H1 (cell line): ENCODE measurements around the gene CRHR2. TPM values are rescaled to one million over a fixed set of nuclear protein-coding genes. Genes with fewer than 3 reads are reported as not detected.
"Not testable (repeated sequence)": the region's sequence is repeated elsewhere in the genome, so short reads cannot be mapped to it uniquely, and the experiment has no call there.

Source experiments
- CTCF ChIA-PET: fragments of 300-600 bp; sonication (Branson Sonifier 250); formaldehyde crosslinking; loops from one replicate; lab custom pipeline; 2021; ENCODE audit not compliant: partially characterized antibody; lab: Charles Lee
- POLR2A ChIA-PET: fragments of 300-600 bp; sonication (Branson Sonifier 250); formaldehyde crosslinking; loops from one replicate; lab custom pipeline; 2021; ENCODE audit warnings: inconsistent platforms; ENCODE audit not compliant: partially characterized antibody; lab: Charles Lee
- DNase-seq, 2 experiments: peaks; one replicate each; pipeline versions ENCODE4 v3.0.0 to v3.0.0-alpha.2; 2010 to 2022; ENCODE audit warnings: low spot score in 2 of 2, low read depth in 1 of 2, mixed read lengths in 1 of 2
- FAIRE-seq: peaks from 2 replicates; lab custom pipeline; 2011; peaks lifted over from hg19 to GRCh38; lab: Jason Lieb, UNC
- H2AFZ ChIP-seq: 2 replicates; pipeline ENCODE4 v1.8.1; 2012; ENCODE audit warnings: low read length, inconsistent platforms
- H2AK5ac ChIP-seq: 2 replicates; pipeline ENCODE4 v1.6.1; 2013; ENCODE audit warnings: low read depth, low read length
- H2BK120ac ChIP-seq: replicated peaks from 2 replicates; pipeline ENCODE3; 2013; ENCODE audit warnings: low read depth, low read length, inconsistent platforms
- H2BK12ac ChIP-seq: 2 replicates; pipeline ENCODE4 v1.6.1; 2013; ENCODE audit warnings: low read depth, low read length
- H2BK15ac ChIP-seq: 2 replicates; pipeline ENCODE4 v1.6.1; 2013; ENCODE audit warnings: low read length
- H2BK20ac ChIP-seq: 2 replicates; pipeline ENCODE4 v1.6.1; 2013; ENCODE audit warnings: low read length
- H2BK5ac ChIP-seq: 2 replicates; pipeline ENCODE4 v1.6.1; 2013; ENCODE audit warnings: low read depth, low read length
- H3K14ac ChIP-seq: 2 replicates; pipeline ENCODE4 v1.6.1; 2013; ENCODE audit warnings: inconsistent platforms; ENCODE audit not compliant: insufficient read length
- H3K18ac ChIP-seq: 2 replicates; pipeline ENCODE4 v1.6.1; 2013; ENCODE audit warnings: low read length; ENCODE audit errors: extremely low read depth
- H3K23ac ChIP-seq: 2 replicates; pipeline ENCODE4 v1.6.1; 2013; ENCODE audit warnings: inconsistent platforms; ENCODE audit not compliant: insufficient read length
- H3K23me2 ChIP-seq: 2 replicates; pipeline ENCODE4 v1.6.1; 2013; ENCODE audit warnings: low read depth, low read length
- H3K27ac ChIP-seq: 2 replicates; pipeline ENCODE4 v1.6.1; 2011; ENCODE audit warnings: low read depth, low read length, inconsistent platforms
- H3K27me3 ChIP-seq, 4 experiments: replicated peaks in 1 of 4; 1 replicate in 1 of 4; 2 replicates in 3 of 4; pipeline versions ENCODE4 v1.6.1 to v1.8.1; 2011 to 2013; ENCODE audit warnings: low read length in 3 of 4, mild to moderate bottlenecking in 3 of 4, inconsistent platforms in 2 of 4, mixed read lengths in 2 of 4, moderate library complexity in 1 of 4; ENCODE audit not compliant: control insufficient read depth in 3 of 4, insufficient read depth in 3 of 4; ENCODE audit errors: extremely low read depth in 1 of 4
- H3K36me3 ChIP-seq, 4 experiments: 2 replicates each; pipeline versions ENCODE4 v1.6.1 to v1.8.1; 2011 to 2013; ENCODE audit warnings: mild to moderate bottlenecking in 4 of 4, low read length in 3 of 4, moderate library complexity in 2 of 4, control low read depth in 1 of 4, inconsistent platforms in 1 of 4; ENCODE audit not compliant: insufficient read depth in 4 of 4, control insufficient read depth in 2 of 4
- H3K4ac ChIP-seq: replicated peaks from 2 replicates; pipeline ENCODE3; 2013; ENCODE audit warnings: low read length, low read depth, mixed read lengths, inconsistent platforms; ENCODE audit not compliant: insufficient read length
- H3K4me1 ChIP-seq, 4 experiments: replicated peaks in 1 of 4; 1 replicate in 1 of 4; 2 replicates in 3 of 4; pipeline versions ENCODE4 v1.6.1 to v1.8.1; 2011 to 2013; ENCODE audit warnings: low read length in 3 of 4, inconsistent platforms in 2 of 4, mixed read lengths in 1 of 4; ENCODE audit not compliant: insufficient read depth in 4 of 4, control insufficient read depth in 3 of 4
- H3K4me2 ChIP-seq, 2 experiments: 2 replicates each; pipeline versions ENCODE4 v1.6.1 to v1.8.1; 2011 to 2013; ENCODE audit warnings: low read depth in 2 of 2, low read length in 2 of 2, control low read depth in 1 of 2, inconsistent platforms in 1 of 2, mild to moderate bottlenecking in 1 of 2; ENCODE audit not compliant: insufficient read depth in 1 of 2
- H3K4me3 ChIP-seq, 4 experiments: fragments of 200-600, 300-600 bp in 1 of 4; sonication (generic), shearing (Covaris generic), sonication (Bioruptor Twin) in 1 of 4; 2 replicates each; pipeline versions ENCODE4 v1.5.1 to v1.8.1; 2011 to 2016; ENCODE audit warnings: low read length in 4 of 4, low read depth in 3 of 4, control low read depth in 2 of 4, inconsistent platforms in 2 of 4, mild to moderate bottlenecking in 2 of 4, mixed read lengths in 1 of 4, moderate library complexity in 1 of 4; ENCODE audit not compliant: insufficient read depth in 2 of 4; ENCODE audit errors: extremely low read depth in 1 of 4
- H3K56ac ChIP-seq: replicated peaks from 2 replicates; pipeline ENCODE3; 2013; ENCODE audit warnings: low read depth, mild to moderate bottlenecking, mixed read lengths, low read length, inconsistent platforms; ENCODE audit not compliant: insufficient read length
- H3K79me1 ChIP-seq: 2 replicates; pipeline ENCODE4 v1.6.1; 2013; ENCODE audit warnings: low read depth, low read length, control low read depth
- H3K79me2 ChIP-seq, 2 experiments: 2 replicates each; pipeline versions ENCODE4 v1.6.1 to v1.8.1; 2012 to 2013; ENCODE audit warnings: low read length in 2 of 2, mild to moderate bottlenecking in 2 of 2, inconsistent platforms in 1 of 2; ENCODE audit not compliant: insufficient read depth in 2 of 2, control insufficient read depth in 1 of 2
- H3K9ac ChIP-seq, 4 experiments: replicated peaks in 1 of 4; 1 replicate in 1 of 4; 2 replicates in 3 of 4; pipeline versions ENCODE4 v1.6.1 to v1.8.1; 2011 to 2013; ENCODE audit warnings: low read depth in 3 of 4, low read length in 3 of 4, control low read depth in 2 of 4, mild to moderate bottlenecking in 2 of 4, moderate library complexity in 2 of 4, inconsistent platforms in 1 of 4; ENCODE audit errors: extremely low read depth in 1 of 4
- H3K9me3 ChIP-seq, 2 experiments: 2 replicates each; pipeline versions ENCODE4 v1.6.1 to v1.8.1; 2012 to 2013; ENCODE audit warnings: mild to moderate bottlenecking in 2 of 2, moderate library complexity in 2 of 2, control low read depth in 1 of 2, inconsistent platforms in 1 of 2, low read depth in 1 of 2, low read length in 1 of 2, mixed read lengths in 1 of 2; ENCODE audit not compliant: insufficient read depth in 2 of 2
- H4K20me1 ChIP-seq, 2 experiments: replicated peaks in 1 of 2; 2 replicates each; pipeline versions ENCODE3 to v1.8.1; 2011 to 2013; ENCODE audit warnings: inconsistent platforms in 2 of 2, low read length in 2 of 2, mild to moderate bottlenecking in 1 of 2; ENCODE audit not compliant: insufficient read depth in 2 of 2, control insufficient read depth in 1 of 2
- H4K5ac ChIP-seq: 2 replicates; pipeline ENCODE4 v1.6.1; 2013; ENCODE audit warnings: low read length, low read depth, mixed read lengths, inconsistent platforms; ENCODE audit not compliant: insufficient read length
- H4K8ac ChIP-seq: 2 replicates; pipeline ENCODE4 v1.8.0; 2013; ENCODE audit warnings: mild to moderate bottlenecking, moderate library complexity, low read length, inconsistent platforms; ENCODE audit not compliant: insufficient read depth; ENCODE audit errors: extremely low read depth
- H4K91ac ChIP-seq: replicated peaks from 2 replicates; pipeline ENCODE3; 2013; ENCODE audit warnings: low read length, mixed read lengths, inconsistent platforms; ENCODE audit not compliant: insufficient read length
- WGBS, 2 experiments: shearing (Covaris generic) in 1 of 2; methylation state at CpG; one replicate each; pipeline versions ENCODE4 v1.1.6 to v1.1.7; 2013 to 2015; ENCODE audit warnings: low lambda C conversion rate in 2 of 2, mixed read lengths in 2 of 2, inconsistent platforms in 1 of 2, low coverage in 1 of 2, missing lambda C conversion rate in 1 of 2; ENCODE audit not compliant: insufficient replicate concordance in 2 of 2, insufficient coverage in 1 of 2, insufficient read length in 1 of 2; ENCODE audit errors: extremely low coverage in 1 of 2, missing lambda C conversion rate in 1 of 2; 5-methylcytosine and 5-hydroxymethylcytosine counted together
- polyA plus RNA-seq, 7 experiments: library from polyadenylated mRNA; depleted of rRNA in 3 of 7; stranded (reverse) in 5 of 7; unstranded in 2 of 7; fragments of >200 nt in 5 of 7; fragments of 200-250 nt in 2 of 7; gene quantifications; 1 replicate in 5 of 7; 2 replicates in 1 of 7; 4 replicates in 1 of 7; pipeline versions ENCODE4 v1.2.1 to v1.2.3, GENCODE V29; 2011 to 2013; ENCODE audit warnings: missing spikeins in 2 of 7, mixed read lengths in 2 of 7
- total RNA-seq: library from RNA; stranded (reverse); fragmentation: NEBNext Ultra II Directional; extraction: Animal tissue kit (Norgen Biotek cat#: 25700); gene quantifications from 2 replicates; pipeline ENCODE4 v1.2.1, GENCODE V29; 2021

CRHR2 gene
- total and polyA plus RNA-seq, 2 of the 8 experiments (the other 6 are each of a cell fraction or from before 2014, with no cell fraction given) = 0.37 to 1.3 TPM

DNA sequence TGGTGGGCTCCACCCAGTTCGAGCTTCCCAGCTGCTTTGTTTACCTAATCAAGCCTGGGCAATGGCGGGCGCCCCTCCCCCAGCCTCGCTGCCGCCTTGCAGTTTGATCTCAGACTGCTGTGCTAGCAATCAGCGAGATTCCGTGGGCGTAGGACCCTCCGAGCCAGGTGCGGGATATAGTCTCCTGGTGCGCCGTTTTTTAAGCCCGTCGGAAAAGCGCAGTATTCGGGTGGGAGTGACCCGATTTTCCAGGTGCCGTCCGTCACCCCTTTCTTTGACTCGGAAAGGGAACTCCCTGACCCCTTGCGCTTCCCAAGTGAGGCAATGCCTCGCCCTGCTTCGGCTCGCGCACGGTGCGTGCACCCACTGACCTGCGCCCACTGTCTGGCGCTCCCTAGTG is 39.9 kb downstream of the CRHR2 start:
- not testable (repeated sequence) for H2BK120ac ChIP-seq, H4K5ac ChIP-seq, H4K20me1 ChIP-seq, H3K56ac ChIP-seq, H4K91ac ChIP-seq, H3K18ac ChIP-seq, H3K9me3 ChIP-seq, H3K36me3 ChIP-seq, H3K23ac ChIP-seq, H3K79me1 ChIP-seq, H3K9ac ChIP-seq, H2BK12ac ChIP-seq, H2BK5ac ChIP-seq, H3K23me2 ChIP-seq, H2AFZ ChIP-seq, H2BK15ac ChIP-seq, H3K4me1 ChIP-seq, H2BK20ac ChIP-seq, H3K14ac ChIP-seq, H4K8ac ChIP-seq, H3K4ac ChIP-seq, H3K27me3 ChIP-seq, FAIRE-seq, H2AK5ac ChIP-seq
- DNase-seq = peak in 1 of 2 experiments; percentile 70
- Histone ChIP-seq H3K27ac (peak overlapping the region; percentile 69; the same call in 1 of the 2 replicates), H3K79me2 (peaks cover 0 to 15% of the 10 kb centered on the region in 2 experiments; a peak in 2 of 4 replicates), H3K4me2 (peak overlapping the region; percentile 63 to 69; a peak in 2 of 4 replicates), H3K4me3 (peak overlapping the region; percentile 38 to 60 (median 47); a peak in 6 of 8 replicates)
- ChIA-PET POLR2A (interaction anchor here (0.6 to 1.8 kb wide), 6 partner anchors 9 to 83 kb away, joined by 3 to 9 read pairs (median 4); no protein-coding TSS in a partner anchor), CTCF (interaction anchor here (2.7 kb wide), 1 partner anchor 37 kb away, joined by 10 read pairs; no protein-coding TSS in a partner anchor)
- 10% methylated on average over 6 of the region's 29 CpGs; no CpG with 5 or more reads in 1 of the 2 experiments for WGBS, 2 experiments
